ENCODE measurements around the gene MAP6. TPM values are rescaled to one million over a fixed set of nuclear protein-coding genes. Genes with fewer than 3 reads are reported as not detected.
"Not testable (repeated sequence)": the region's sequence is repeated elsewhere in the genome, so short reads cannot be mapped to it uniquely, and the experiment has no call there.

MAP6 gene
- total RNA-seq, 2 experiments from 2014 or later = not detected

DNA sequence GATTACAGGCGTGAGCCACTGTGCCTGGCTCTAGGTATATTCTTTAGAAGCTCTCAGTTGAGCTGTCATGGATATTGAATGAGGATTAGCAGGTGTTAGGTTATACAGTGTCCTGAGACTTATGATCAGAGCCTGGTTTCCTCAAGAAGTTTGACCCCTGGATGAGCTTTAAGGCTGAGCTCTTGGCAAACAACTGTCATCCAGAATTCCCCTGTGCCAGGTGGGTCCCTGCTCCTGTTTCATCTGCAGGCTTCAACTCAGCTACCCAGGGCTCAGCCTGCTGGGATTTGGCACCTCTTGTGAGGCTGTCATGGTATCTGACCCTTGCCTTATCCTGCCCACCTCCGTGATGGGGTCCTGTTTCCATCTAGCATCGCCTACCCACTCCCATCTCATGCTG is 82.4 kb downstream of the MAP6 start:
- Mint-ChIP-seq H3K36me3 (ENCODE audit: low read depth) (no peaks in the 10 kb centered on the region), H3K27me3 (no peaks in the 10 kb centered on the region), H3K4me1 (ENCODE audit: low read depth) (peaks cover 14% of the 10 kb centered on the region), H3K4me3 (no peak overlapping the region), H3K9me3 (no peaks in the 10 kb centered on the region), H3K27ac (no peak overlapping the region)
- peaks cover 18% of the 10 kb centered on the region for H3K4me1 ChIP-seq (ENCODE audit: insufficient read depth, low read length)
- DNase-seq (no peak), ATAC-seq (ENCODE audit: poor library complexity) (no peak)
- no peak overlapping the region for H3K4me3 ChIP-seq (ENCODE audit: low read length)
- POLR2A ChIA-PET = no interaction called here
- CTCF ChIA-PET = no interaction called here
- intact Hi-C loops (cut with DNase I, micrococcal nuclease) = no loop called here
- H3K36me3 ChIP-seq (ENCODE audit: insufficient read depth, low read length) = no peaks in the 10 kb centered on the region
- H3K9me3 ChIP-seq (ENCODE audit: control insufficient read depth in 1 of 2, insufficient read depth in 1 of 2, low read length in 2 of 2) = no peaks in the 10 kb centered on the region
- no peak overlapping the region for H3K27ac ChIP-seq (ENCODE audit: low read depth in 1 of 2, low read length in 2 of 2)
- no peaks in the 10 kb centered on the region for H3K27me3 ChIP-seq (ENCODE audit: control insufficient read depth in 1 of 2, insufficient read depth in 2 of 2, low read length in 2 of 2)
- TF ChIP-seq, protein P1, sequence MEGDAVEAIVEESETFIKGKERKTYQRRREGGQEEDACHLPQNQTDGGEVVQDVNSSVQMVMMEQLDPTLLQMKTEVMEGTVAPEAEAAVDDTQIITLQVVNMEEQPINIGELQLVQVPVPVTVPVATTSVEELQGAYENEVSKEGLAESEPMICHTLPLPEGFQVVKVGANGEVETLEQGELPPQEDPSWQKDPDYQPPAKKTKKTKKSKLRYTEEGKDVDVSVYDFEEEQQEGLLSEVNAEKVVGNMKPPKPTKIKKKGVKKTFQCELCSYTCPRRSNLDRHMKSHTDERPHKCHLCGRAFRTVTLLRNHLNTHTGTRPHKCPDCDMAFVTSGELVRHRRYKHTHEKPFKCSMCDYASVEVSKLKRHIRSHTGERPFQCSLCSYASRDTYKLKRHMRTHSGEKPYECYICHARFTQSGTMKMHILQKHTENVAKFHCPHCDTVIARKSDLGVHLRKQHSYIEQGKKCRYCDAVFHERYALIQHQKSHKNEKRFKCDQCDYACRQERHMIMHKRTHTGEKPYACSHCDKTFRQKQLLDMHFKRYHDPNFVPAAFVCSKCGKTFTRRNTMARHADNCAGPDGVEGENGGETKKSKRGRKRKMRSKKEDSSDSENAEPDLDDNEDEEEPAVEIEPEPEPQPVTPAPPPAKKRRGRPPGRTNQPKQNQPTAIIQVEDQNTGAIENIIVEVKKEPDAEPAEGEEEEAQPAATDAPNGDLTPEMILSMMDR (IDR thresholded peaks at IDR 0.05) = no peak

DNA sequence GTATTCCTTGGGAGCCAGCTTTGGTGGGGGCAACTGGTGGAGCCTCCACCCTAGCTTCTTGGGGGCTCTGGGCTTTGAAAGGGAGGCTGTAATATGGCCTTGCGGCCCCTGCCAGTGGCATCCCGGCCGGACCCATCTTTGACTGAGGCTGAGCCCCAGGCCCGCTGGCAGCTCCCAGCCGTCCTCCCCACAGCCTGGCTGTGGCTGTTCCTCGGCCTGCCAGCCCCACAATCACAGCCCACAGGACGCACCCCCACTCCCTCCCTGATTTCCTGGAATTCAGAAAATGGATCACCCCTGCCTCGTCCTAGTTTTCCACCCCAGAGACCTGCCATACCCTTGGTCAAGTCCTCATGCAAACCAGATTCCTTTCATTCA is 83.6 kb downstream of the MAP6 start:
- no peaks in the 10 kb centered on the region for H3K36me3 ChIP-seq (ENCODE audit: insufficient read depth, low read length)
- H3K4me1 ChIP-seq (ENCODE audit: insufficient read depth, low read length) = peaks cover 18% of the 10 kb centered on the region
- peak overlapping the region; percentile 38 for H3K27ac Mint-ChIP-seq
- DNase-seq (no peak), ATAC-seq (ENCODE audit: poor library complexity) (no peak)
- H3K27me3 ChIP-seq (ENCODE audit: control insufficient read depth in 1 of 2, insufficient read depth in 2 of 2, low read length in 2 of 2) = no peaks in the 10 kb centered on the region
- no peak overlapping the region for H3K27ac ChIP-seq (ENCODE audit: low read depth in 1 of 2, low read length in 2 of 2)
- H3K4me1 Mint-ChIP-seq (ENCODE audit: low read depth) = peaks cover 14% of the 10 kb centered on the region
- no peaks in the 10 kb centered on the region for H3K36me3 Mint-ChIP-seq (ENCODE audit: low read depth)
- H3K9me3 ChIP-seq (ENCODE audit: control insufficient read depth in 1 of 2, insufficient read depth in 1 of 2, low read length in 2 of 2) = no peaks in the 10 kb centered on the region
- TF ChIP-seq, protein P1 (IDR thresholded peaks at IDR 0.05) = no peak
- ChIA-PET CTCF (no interaction called here), POLR2A (no interaction called here)
- H3K27me3 Mint-ChIP-seq = no peaks in the 10 kb centered on the region
- H3K4me3 Mint-ChIP-seq = peak overlapping the region; percentile 87
- intact Hi-C loops (cut with DNase I, micrococcal nuclease) = no loop called here
- no peaks in the 10 kb centered on the region for H3K9me3 Mint-ChIP-seq
- H3K4me3 ChIP-seq (ENCODE audit: low read length) = no peak overlapping the region

DNA sequence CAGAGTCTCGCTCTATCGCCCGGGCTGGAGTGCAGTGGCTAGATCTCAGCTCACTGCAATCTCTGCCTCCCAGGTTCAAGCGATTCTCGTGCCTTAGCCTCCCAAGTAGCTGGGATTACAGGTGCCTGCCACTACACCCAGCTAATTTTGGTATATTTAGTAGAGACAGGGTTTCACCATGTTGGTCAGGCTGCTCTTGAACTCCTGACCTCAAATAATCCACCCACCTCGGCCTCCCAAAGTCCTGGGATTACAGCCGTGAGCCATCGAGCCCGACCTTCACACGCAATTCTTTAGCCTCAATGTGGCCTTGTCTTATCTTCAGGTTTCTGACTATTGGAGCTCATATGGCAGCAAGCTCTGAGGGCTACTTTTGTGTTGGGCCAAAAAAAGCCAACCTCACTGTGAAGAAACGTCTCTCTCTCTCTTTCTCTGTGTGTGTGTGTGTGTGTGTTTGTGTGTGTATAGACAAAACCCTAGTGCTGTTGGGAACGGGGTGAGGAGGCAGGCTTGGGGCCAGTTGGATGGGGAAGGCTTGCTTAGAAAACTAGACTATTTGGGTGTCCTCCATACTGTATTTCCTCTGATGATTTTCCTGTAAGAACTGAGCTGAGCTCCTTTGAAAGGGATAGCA is 84.1 kb downstream of the MAP6 start:
- intact Hi-C loops (cut with DNase I, micrococcal nuclease) = not testable (repeated sequence)

More for the DNA sequence above, 84.1 kb downstream of the MAP6 start:
- H3K36me3 Mint-ChIP-seq (ENCODE audit: low read depth); H3K27me3 ChIP-seq (ENCODE audit: control insufficient read depth in 1 of 2, insufficient read depth in 2 of 2, low read length in 2 of 2); H3K27me3 Mint-ChIP-seq; H3K9me3 Mint-ChIP-seq; H3K27ac Mint-ChIP-seq; H3K27ac ChIP-seq (ENCODE audit: low read depth in 1 of 2, low read length in 2 of 2); CTCF ChIA-PET; POLR2A ChIA-PET; H3K9me3 ChIP-seq (ENCODE audit: control insufficient read depth in 1 of 2, insufficient read depth in 1 of 2, low read length in 2 of 2); ATAC-seq (ENCODE audit: poor library complexity); H3K36me3 ChIP-seq (ENCODE audit: insufficient read depth, low read length); DNase-seq; H3K4me3 ChIP-seq (ENCODE audit: low read length): not testable (repeated sequence)
- Mint-ChIP-seq H3K4me1 (ENCODE audit: low read depth) (peaks cover 14% of the 10 kb centered on the region), H3K4me3 (peak overlapping the region; percentile 86)
- peaks cover 18% of the 10 kb centered on the region for H3K4me1 ChIP-seq (ENCODE audit: insufficient read depth, low read length)
